ENCODE results near the gene PIK3C3.

DNA sequence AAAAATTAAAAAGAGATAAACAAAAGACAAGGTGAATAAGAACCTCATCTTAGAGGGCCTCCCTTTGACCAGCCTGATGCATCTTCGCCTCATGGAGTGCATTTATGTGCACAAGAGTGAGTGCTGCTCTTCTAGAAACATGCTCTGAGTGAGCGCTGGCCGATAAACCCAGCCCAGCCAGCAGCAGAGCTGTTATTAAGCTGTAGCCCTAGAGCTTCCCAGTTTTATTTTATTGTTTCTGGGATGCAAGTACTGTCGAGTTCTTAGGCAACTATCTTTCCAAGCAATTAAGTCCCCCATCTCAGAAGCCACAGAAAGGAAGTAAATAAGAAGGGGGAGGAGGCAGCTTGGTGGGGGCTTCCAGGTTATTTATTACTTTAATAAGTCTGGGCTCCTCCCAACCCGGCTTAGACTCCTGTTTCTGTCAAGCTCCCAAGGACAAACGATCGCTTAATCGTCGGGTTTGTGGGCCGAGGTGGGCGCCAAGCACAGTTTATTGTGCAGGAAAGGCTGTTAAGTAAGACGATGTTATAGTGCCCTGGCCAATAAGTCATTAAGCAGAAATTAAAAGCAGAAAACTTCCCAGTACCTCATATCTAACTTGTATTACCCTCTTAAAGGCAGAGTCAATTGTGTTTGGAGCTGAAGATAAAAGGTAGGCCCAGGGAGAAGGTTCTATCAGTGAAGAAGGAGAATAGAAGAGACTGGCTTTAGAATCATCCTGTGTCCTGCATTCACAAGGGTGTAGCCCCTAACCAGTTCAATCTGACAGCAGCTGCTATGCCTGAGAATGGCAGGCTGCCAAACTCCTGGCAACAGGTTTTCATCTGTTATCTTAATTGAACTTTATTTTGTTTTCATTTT, 176.3 kb downstream of the PIK3C3 start:
- no peak for TF ChIP-seq POLR2A (IDR thresholded peaks at IDR 0.05)
- TF ChIP-seq, protein P1, sequence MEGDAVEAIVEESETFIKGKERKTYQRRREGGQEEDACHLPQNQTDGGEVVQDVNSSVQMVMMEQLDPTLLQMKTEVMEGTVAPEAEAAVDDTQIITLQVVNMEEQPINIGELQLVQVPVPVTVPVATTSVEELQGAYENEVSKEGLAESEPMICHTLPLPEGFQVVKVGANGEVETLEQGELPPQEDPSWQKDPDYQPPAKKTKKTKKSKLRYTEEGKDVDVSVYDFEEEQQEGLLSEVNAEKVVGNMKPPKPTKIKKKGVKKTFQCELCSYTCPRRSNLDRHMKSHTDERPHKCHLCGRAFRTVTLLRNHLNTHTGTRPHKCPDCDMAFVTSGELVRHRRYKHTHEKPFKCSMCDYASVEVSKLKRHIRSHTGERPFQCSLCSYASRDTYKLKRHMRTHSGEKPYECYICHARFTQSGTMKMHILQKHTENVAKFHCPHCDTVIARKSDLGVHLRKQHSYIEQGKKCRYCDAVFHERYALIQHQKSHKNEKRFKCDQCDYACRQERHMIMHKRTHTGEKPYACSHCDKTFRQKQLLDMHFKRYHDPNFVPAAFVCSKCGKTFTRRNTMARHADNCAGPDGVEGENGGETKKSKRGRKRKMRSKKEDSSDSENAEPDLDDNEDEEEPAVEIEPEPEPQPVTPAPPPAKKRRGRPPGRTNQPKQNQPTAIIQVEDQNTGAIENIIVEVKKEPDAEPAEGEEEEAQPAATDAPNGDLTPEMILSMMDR (IDR thresholded peaks at IDR 0.05) = no peak

Data from ovary (tissue), 3 donors.